Measurements from ENCODE around the gene PSTPIP2.

The PSTPIP2 gene

DNA sequence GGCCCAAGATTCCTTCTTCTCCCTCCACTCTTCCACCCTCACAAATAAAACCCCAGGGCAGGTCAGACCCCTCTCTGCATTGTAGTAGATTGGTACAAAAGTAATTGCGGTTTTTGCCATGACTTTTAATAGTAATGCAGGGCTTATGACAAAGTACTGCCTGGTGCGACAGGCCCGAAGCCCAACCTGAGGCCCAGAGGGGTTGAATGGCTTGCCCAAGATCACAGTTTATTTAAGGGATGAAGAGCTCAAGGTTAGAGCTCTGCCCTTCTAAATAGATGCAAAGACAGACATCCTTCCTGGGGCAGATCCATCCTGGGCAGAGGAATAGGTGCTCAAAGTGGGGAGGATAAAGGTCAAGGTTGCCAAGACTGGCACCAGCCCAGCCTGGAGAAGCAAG is 899 bp upstream of the PSTPIP2 start:
- H3K4me2 ChIP-seq (ENCODE audit: low read length): no peak overlapping the region
- peaks cover 25% of the 10 kb centered on the region for H3K79me1 ChIP-seq (ENCODE audit: low read length)
- H3K9me3 ChIP-seq (ENCODE audit: insufficient read depth, low read depth, low read length): no peaks in the 10 kb centered on the region
- peaks cover 16% of the 10 kb centered on the region for H3K79me2 ChIP-seq (ENCODE audit: control insufficient read depth, insufficient read depth, low read length, poor library complexity)
- no peaks in the 10 kb centered on the region for H3K36me3 ChIP-seq (ENCODE audit: control insufficient read depth in 1 of 2, insufficient read depth in 2 of 2, low read length in 2 of 2)
- no peaks in the 10 kb centered on the region for H3K27me3 ChIP-seq (ENCODE audit: insufficient read depth, low read length)
- no CpG with 5 or more reads among the region's 3 CpGs for WGBS (ENCODE audit: extremely low coverage, insufficient coverage, insufficient read length)
- no peak overlapping the region for H3K4me3 ChIP-seq (ENCODE audit: low read depth, low read length)
- H2BK5ac ChIP-seq (ENCODE audit: low read depth, low read length, poor library complexity): no peak overlapping the region
- no peak for DNase-seq
- no peak overlapping the region for H4K12ac ChIP-seq (ENCODE audit: low read depth, low read length)
- H3K9ac ChIP-seq (ENCODE audit: low read length): no peak overlapping the region
- H2BK12ac ChIP-seq (ENCODE audit: low read length): no peak overlapping the region
- no peak overlapping the region for H2AK5ac ChIP-seq (ENCODE audit: low read length)
- no peak overlapping the region for H4K8ac ChIP-seq (ENCODE audit: low read depth, low read length)
- no peak overlapping the region for H2BK120ac ChIP-seq (ENCODE audit: insufficient read depth, low read length, poor library complexity)
- no peak overlapping the region for H3K23ac ChIP-seq (ENCODE audit: low read length)
- H3K4ac ChIP-seq (ENCODE audit: low read depth, low read length): no peak overlapping the region
- no peak overlapping the region for H3K27ac ChIP-seq (ENCODE audit: low read depth, low read length)
- H2AFZ ChIP-seq (ENCODE audit: insufficient read depth, low read length, poor library complexity): no peak overlapping the region
- H4K91ac ChIP-seq (ENCODE audit: low read depth, low read length): no peak overlapping the region
- H3K4me1 ChIP-seq (ENCODE audit: control insufficient read depth in 1 of 2, insufficient read depth in 2 of 2, low read length in 2 of 2): peaks cover 14 to 16% of the 10 kb centered on the region in 2 experiments
- no peak overlapping the region for H3K18ac ChIP-seq (ENCODE audit: low read length)
- H3K14ac ChIP-seq (ENCODE audit: low read length): no peak overlapping the region

GRCh38 chr18:46072376-46072867 is 362 bp upstream of the PSTPIP2 start:
- H3K9me3 ChIP-seq (ENCODE audit: insufficient read depth, low read depth, low read length): peaks cover 1% of the 10 kb centered on the region
- peaks cover 14 to 16% of the 10 kb centered on the region in 2 experiments for H3K4me1 ChIP-seq (ENCODE audit: control insufficient read depth in 1 of 2, insufficient read depth in 2 of 2, low read length in 2 of 2)
- peak overlapping the region; percentile 79 for H3K4me2 ChIP-seq (ENCODE audit: low read length)
- peak overlapping the region; percentile 14 for H2AK5ac ChIP-seq (ENCODE audit: low read length)
- H2BK120ac ChIP-seq (ENCODE audit: insufficient read depth, low read length, poor library complexity): peak overlapping the region; percentile 34
- H3K14ac ChIP-seq (ENCODE audit: low read length): peak overlapping the region; percentile 54
- peak overlapping the region; percentile 8 for H3K9ac ChIP-seq (ENCODE audit: low read length)
- peaks cover 16% of the 10 kb centered on the region for H3K79me2 ChIP-seq (ENCODE audit: control insufficient read depth, insufficient read depth, low read length, poor library complexity)
- H4K91ac ChIP-seq (ENCODE audit: low read depth, low read length): peak overlapping the region; percentile 76
- peak overlapping the region; percentile 27 for H2BK12ac ChIP-seq (ENCODE audit: low read length)
- H3K27ac ChIP-seq (ENCODE audit: low read depth, low read length): no peak overlapping the region
- H3K18ac ChIP-seq (ENCODE audit: low read length): peak overlapping the region; percentile 56
- no peak for DNase-seq
- H4K8ac ChIP-seq (ENCODE audit: low read depth, low read length): peak overlapping the region; percentile 64
- no peak overlapping the region for H2BK5ac ChIP-seq (ENCODE audit: low read depth, low read length, poor library complexity)
- WGBS (ENCODE audit: extremely low coverage, insufficient coverage, insufficient read length): no CpG with 5 or more reads among the region's 25 CpGs
- peaks cover 25% of the 10 kb centered on the region for H3K79me1 ChIP-seq (ENCODE audit: low read length)
- H3K27me3 ChIP-seq (ENCODE audit: insufficient read depth, low read length): no peaks in the 10 kb centered on the region
- peak overlapping the region; percentile 34 for H3K4ac ChIP-seq (ENCODE audit: low read depth, low read length)
- H3K36me3 ChIP-seq (ENCODE audit: control insufficient read depth in 1 of 2, insufficient read depth in 2 of 2, low read length in 2 of 2): no peaks in the 10 kb centered on the region
- peak overlapping the region; percentile 89 for H3K4me3 ChIP-seq (ENCODE audit: low read depth, low read length)
- peak overlapping the region; percentile 62 for H2AFZ ChIP-seq (ENCODE audit: insufficient read depth, low read length, poor library complexity)
- no peak overlapping the region for H3K23ac ChIP-seq (ENCODE audit: low read length)
- H4K12ac ChIP-seq (ENCODE audit: low read depth, low read length): peak overlapping the region; percentile 22

- Histone ChIP-seq H3K4ac (ENCODE audit: low read depth, low read length) (peak overlapping the region; percentile 85), H3K36me3 (ENCODE audit: control insufficient read depth in 1 of 2, insufficient read depth in 2 of 2, low read length in 2 of 2) (peaks cover 3 to 4% of the 10 kb centered on the region in 2 experiments), H3K79me1 (ENCODE audit: low read length) (peaks cover 27% of the 10 kb centered on the region), H4K91ac (ENCODE audit: low read depth, low read length) (peak overlapping the region; percentile 76), H2AFZ (ENCODE audit: insufficient read depth, low read length, poor library complexity) (peak overlapping the region; percentile 62), H3K14ac (ENCODE audit: low read length) (peak overlapping the region; percentile 44), H4K8ac (ENCODE audit: low read depth, low read length) (peak overlapping the region; percentile 68), H3K9ac (ENCODE audit: low read length) (peak overlapping the region; percentile 83), H3K79me2 (ENCODE audit: control insufficient read depth, insufficient read depth, low read length, poor library complexity) (peaks cover 16% of the 10 kb centered on the region), H2AK5ac (ENCODE audit: low read length) (peak overlapping the region; percentile 43), H2BK5ac (ENCODE audit: low read depth, low read length, poor library complexity) (peak overlapping the region; percentile 73), H3K4me1 (ENCODE audit: control insufficient read depth in 1 of 2, insufficient read depth in 2 of 2, low read length in 2 of 2) (peaks cover 16 to 17% of the 10 kb centered on the region in 2 experiments), H3K18ac (ENCODE audit: low read length) (peak overlapping the region; percentile 88), H3K27me3 (ENCODE audit: insufficient read depth, low read length) (no peaks in the 10 kb centered on the region), H3K9me3 (ENCODE audit: insufficient read depth, low read depth, low read length) (peaks cover 1% of the 10 kb centered on the region), H4K12ac (ENCODE audit: low read depth, low read length) (no peak overlapping the region), H3K4me3 (ENCODE audit: low read depth, low read length) (peak overlapping the region; percentile 89), H3K27ac (ENCODE audit: low read depth, low read length) (no peak overlapping the region), H3K4me2 (ENCODE audit: low read length) (peak overlapping the region; percentile 79), H2BK12ac (ENCODE audit: low read length) (peak overlapping the region; percentile 21), H3K23ac (ENCODE audit: low read length) (no peak overlapping the region), H2BK120ac (ENCODE audit: insufficient read depth, low read length, poor library complexity) (peak overlapping the region; percentile 74)
- WGBS (ENCODE audit: extremely low coverage, insufficient coverage, insufficient read length): no CpG with 5 or more reads among the region's 13 CpGs
- peak in 1 of 2 donors; percentile 6 for DNase-seq
Measured at GRCh38 chr18:46070815-46071652, 1.0 kb downstream of the PSTPIP2 start.

DNA sequence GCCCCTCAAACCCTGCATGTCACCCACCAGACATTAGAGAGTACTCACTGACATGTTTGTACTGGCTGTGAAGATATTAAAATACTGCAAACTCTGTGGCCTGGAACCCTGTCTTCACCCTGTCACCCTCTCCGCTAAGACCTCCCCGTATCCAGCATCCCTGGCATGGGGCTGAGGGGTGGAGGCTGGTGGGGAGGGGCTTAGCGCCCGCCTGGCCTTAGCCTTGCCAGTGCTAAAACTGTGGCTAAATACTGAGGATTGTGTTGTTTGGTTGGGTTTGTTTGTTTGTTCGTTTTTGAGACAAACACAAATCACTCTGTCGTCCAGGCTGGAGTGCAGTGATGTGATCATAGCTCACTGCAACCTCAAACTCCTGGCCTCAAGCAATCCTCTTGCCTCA is 1.8 kb downstream of the PSTPIP2 start:
- Histone ChIP-seq H3K79me1 (ENCODE audit: low read length) (peaks cover 27% of the 10 kb centered on the region), H3K79me2 (ENCODE audit: control insufficient read depth, insufficient read depth, low read length, poor library complexity) (peaks cover 16% of the 10 kb centered on the region), H4K91ac (ENCODE audit: low read depth, low read length) (no peak overlapping the region), H3K4me2 (ENCODE audit: low read length) (peak overlapping the region; percentile 79), H3K4ac (ENCODE audit: low read depth, low read length) (peak overlapping the region; percentile 77), H3K23ac (ENCODE audit: low read length) (no peak overlapping the region), H3K27ac (ENCODE audit: low read depth, low read length) (peak overlapping the region; percentile 83), H2AK5ac (ENCODE audit: low read length) (peak overlapping the region; percentile 37), H2BK120ac (ENCODE audit: insufficient read depth, low read length, poor library complexity) (no peak overlapping the region), H3K18ac (ENCODE audit: low read length) (no peak overlapping the region), H3K4me1 (ENCODE audit: control insufficient read depth in 1 of 2, insufficient read depth in 2 of 2, low read length in 2 of 2) (peaks cover 16 to 17% of the 10 kb centered on the region in 2 experiments), H4K8ac (ENCODE audit: low read depth, low read length) (peak overlapping the region; percentile 63), H4K12ac (ENCODE audit: low read depth, low read length) (no peak overlapping the region), H3K36me3 (ENCODE audit: control insufficient read depth in 1 of 2, insufficient read depth in 2 of 2, low read length in 2 of 2) (peaks cover 3 to 4% of the 10 kb centered on the region in 2 experiments), H2AFZ (ENCODE audit: insufficient read depth, low read length, poor library complexity) (no peak overlapping the region), H3K27me3 (ENCODE audit: insufficient read depth, low read length) (no peaks in the 10 kb centered on the region), H2BK12ac (ENCODE audit: low read length) (peak overlapping the region; percentile 10), H3K9ac (ENCODE audit: low read length) (no peak overlapping the region), H3K9me3 (ENCODE audit: insufficient read depth, low read depth, low read length) (peaks cover 1% of the 10 kb centered on the region), H3K14ac (ENCODE audit: low read length) (peak overlapping the region; percentile 66), H3K4me3 (ENCODE audit: low read depth, low read length) (no peak overlapping the region), H2BK5ac (ENCODE audit: low read depth, low read length, poor library complexity) (peak overlapping the region; percentile 37)
- peak in 1 of 2 donors; percentile 40 for DNase-seq
- WGBS (ENCODE audit: extremely low coverage, insufficient coverage, insufficient read length): no CpG with 5 or more reads among the region's 6 CpGs
